OCI-LY3 (cell line): Measurements from ENCODE around the gene MAL.
A peak's percentile ranks its signal among the peaks of the same experiment; 100 is the strongest.

Experiments used
- H2AFZ ChIP-seq: fragments of 200-600, 300-600 bp; shearing (Covaris generic); 2 replicates; pipeline ENCODE4 v1.6.0; 2014; ENCODE audit warnings: antibody characterized with exemption, low read depth, low read length
- H3K27ac ChIP-seq: fragments of 200-600, 300-600 bp; sonication (generic); 2 replicates; pipeline ENCODE4 v1.5.1; 2014; ENCODE audit warnings: mild to moderate bottlenecking, low read length, moderate library complexity, mixed read lengths
- H3K27me3 ChIP-seq: fragments of 200-600, 300-600 bp; sonication (generic); 2 replicates; pipeline ENCODE4 v1.6.1; 2014; ENCODE audit warnings: low read depth, low read length, mixed read lengths
- H3K36me3 ChIP-seq: fragments of 200-600, 300-600 bp; sonication (generic); replicated peaks from 2 replicates; pipeline ENCODE3; 2014; ENCODE audit warnings: low read depth, low read length, mixed read lengths
- H3K4me1 ChIP-seq: fragments of 300-600, 200-600 bp; sonication (generic); 2 replicates; pipeline ENCODE4 v1.6.1; 2014; ENCODE audit warnings: low read length, mixed read lengths
- H3K4me2 ChIP-seq: fragments of 200-600, 300-600 bp; sonication (generic); 2 replicates; pipeline ENCODE4 v1.6.1; 2014; ENCODE audit warnings: low read length, mixed read lengths
- H3K4me3 ChIP-seq: fragments of 300-600, 200-600 bp; sonication (generic); 2 replicates; pipeline ENCODE4 v1.5.1; 2014; ENCODE audit warnings: antibody characterized with exemption, mild to moderate bottlenecking, low read length, moderate library complexity
- H3K79me2 ChIP-seq: fragments of 300-600, 200-600 bp; shearing (Covaris generic); 2 replicates; pipeline ENCODE4 v1.6.1; 2014; ENCODE audit warnings: mild to moderate bottlenecking, low read length, mixed read lengths
- H3K9ac ChIP-seq: fragments of 300-600, 200-600 bp; shearing (Covaris generic); 2 replicates; pipeline ENCODE4 v1.6.0; 2014; ENCODE audit warnings: mild to moderate bottlenecking, low read length, moderate library complexity
- H3K9me3 ChIP-seq: fragments of 200-600, 300-600 bp; shearing (Covaris generic); 2 replicates; pipeline ENCODE4 v1.6.1; 2014; ENCODE audit warnings: low read length, mixed read lengths; ENCODE audit not compliant: insufficient read depth
- H4K20me1 ChIP-seq: fragments of 200-600, 300-600 bp; sonication (generic); 2 replicates; pipeline ENCODE4 v1.6.1; 2016; ENCODE audit warnings: low read length, mixed read lengths; ENCODE audit not compliant: insufficient read depth
- EZH2phosphoT487 ChIP-seq: fragments of 200-600 bp; shearing (Covaris generic); IDR thresholded peaks from 2 replicates; pipeline ENCODE4 v1.6.1; 2018; ENCODE audit warnings: antibody characterized with exemption, mixed run types, low read depth
- TF ChIP-seq, protein P1 (sequence below): fragments of 200-600, 300-600 bp; sonication (generic); IDR thresholded peaks from 2 replicates; pipeline ENCODE4 v1.5.1; 2014; ENCODE audit warnings: antibody characterized with exemption, low read length, low read depth

Gene MAL

GRCh38 chr2:95076705-95077529 is 51.4 kb downstream of the MAL start:
- no peaks in the 10 kb centered on the region for H3K79me2 ChIP-seq
- H3K4me2 ChIP-seq = peak overlapping the region; percentile 71
- no peaks in the 10 kb centered on the region for H3K36me3 ChIP-seq
- H3K4me3 ChIP-seq = peak overlapping the region; percentile 82
- peaks cover 7% of the 10 kb centered on the region; the same call in 1 of the 2 replicates for H3K4me1 ChIP-seq
- H2AFZ ChIP-seq = peak overlapping the region; percentile 70; the same call in 1 of the 2 replicates
- H3K27ac ChIP-seq = no peak overlapping the region
- no peaks in the 10 kb centered on the region for H3K9me3 ChIP-seq
- H3K9ac ChIP-seq = peak overlapping the region; percentile 33; the same call in 1 of the 2 replicates
- H3K27me3 ChIP-seq = peaks cover 14% of the 10 kb centered on the region
- no peak for TF ChIP-seq EZH2phosphoT487
- TF ChIP-seq, protein P1, sequence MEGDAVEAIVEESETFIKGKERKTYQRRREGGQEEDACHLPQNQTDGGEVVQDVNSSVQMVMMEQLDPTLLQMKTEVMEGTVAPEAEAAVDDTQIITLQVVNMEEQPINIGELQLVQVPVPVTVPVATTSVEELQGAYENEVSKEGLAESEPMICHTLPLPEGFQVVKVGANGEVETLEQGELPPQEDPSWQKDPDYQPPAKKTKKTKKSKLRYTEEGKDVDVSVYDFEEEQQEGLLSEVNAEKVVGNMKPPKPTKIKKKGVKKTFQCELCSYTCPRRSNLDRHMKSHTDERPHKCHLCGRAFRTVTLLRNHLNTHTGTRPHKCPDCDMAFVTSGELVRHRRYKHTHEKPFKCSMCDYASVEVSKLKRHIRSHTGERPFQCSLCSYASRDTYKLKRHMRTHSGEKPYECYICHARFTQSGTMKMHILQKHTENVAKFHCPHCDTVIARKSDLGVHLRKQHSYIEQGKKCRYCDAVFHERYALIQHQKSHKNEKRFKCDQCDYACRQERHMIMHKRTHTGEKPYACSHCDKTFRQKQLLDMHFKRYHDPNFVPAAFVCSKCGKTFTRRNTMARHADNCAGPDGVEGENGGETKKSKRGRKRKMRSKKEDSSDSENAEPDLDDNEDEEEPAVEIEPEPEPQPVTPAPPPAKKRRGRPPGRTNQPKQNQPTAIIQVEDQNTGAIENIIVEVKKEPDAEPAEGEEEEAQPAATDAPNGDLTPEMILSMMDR = peak; percentile 78
- H4K20me1 ChIP-seq = no peaks in the 10 kb centered on the region

- Histone ChIP-seq H3K27me3 (peaks cover 8% of the 10 kb centered on the region), H3K9me3 (no peaks in the 10 kb centered on the region), H3K36me3 (no peaks in the 10 kb centered on the region), H3K9ac (no peak overlapping the region), H3K4me2 (peak overlapping the region; percentile 71), H3K4me1 (peaks cover 7% of the 10 kb centered on the region; the same call in 1 of the 2 replicates), H4K20me1 (no peaks in the 10 kb centered on the region), H2AFZ (peak overlapping the region; percentile 12; the same call in 1 of the 2 replicates), H3K79me2 (no peaks in the 10 kb centered on the region), H3K4me3 (peak overlapping the region; percentile 82; the same call in 1 of the 2 replicates), H3K27ac (no peak overlapping the region)
- TF ChIP-seq, protein P1 = no peak
- no peak for TF ChIP-seq EZH2phosphoT487
Measured at GRCh38 chr2:95077530-95077825, 52.0 kb downstream of the MAL start.

GRCh38 chr2:95077861-95078603 is 52.5 kb downstream of the MAL start:
- H3K4me1 ChIP-seq = peaks cover 7% of the 10 kb centered on the region; the same call in 1 of the 2 replicates
- H3K9ac ChIP-seq = no peak overlapping the region

More at GRCh38 chr2:95077861-95078603, 52.5 kb downstream of the MAL start:
- Histone ChIP-seq H3K36me3 (no peaks in the 10 kb centered on the region), H2AFZ (no peak overlapping the region), H3K27ac (no peak overlapping the region), H3K79me2 (no peaks in the 10 kb centered on the region), H3K27me3 (0 out of 2 replicates have a peak, but pooled peaks cover 5% of the 10 kb centered on the region), H4K20me1 (no peaks in the 10 kb centered on the region), H3K9me3 (no peaks in the 10 kb centered on the region), H3K4me3 (no peak overlapping the region), H3K4me2 (no peak overlapping the region)
- TF ChIP-seq, protein P1 = no peak
- no peak for TF ChIP-seq EZH2phosphoT487
